Erythroblast (primary cell): ENCODE results near the gene WDFY2.

Source experiments
- GATA1 ChIP-seq: IDR thresholded peaks from 2 replicates; pipeline ENCODE4 v1.6.1; 2011; ENCODE audit warnings: low read depth, mild to moderate bottlenecking, control low read depth, low read length, moderate library complexity
- POLR2A ChIP-seq: IDR thresholded peaks from 2 replicates; pipeline ENCODE4 v1.6.1; 2011; ENCODE audit warnings: mild to moderate bottlenecking, low read length

- no peak for TF ChIP-seq POLR2A
- TF ChIP-seq GATA1 = no peak
These were observed 133.6 kb downstream of the WDFY2 start for GRCh38 chr13:51717786-51718398.
